H9 (cell line): ENCODE results near the gene MAPK11. TPM values are rescaled to one million over a fixed set of nuclear protein-coding genes. Genes with fewer than 3 reads are reported as not detected.

Experiments used
- DNase-seq: peaks from one replicate; pipeline ENCODE4 v3.0.0-alpha.2; 2017
- H2AFZ ChIP-seq: one replicate; pipeline ENCODE4 v1.6.1; 2013; ENCODE audit warnings: mild to moderate bottlenecking, low read length, control low read depth, moderate library complexity
- H2AK5ac ChIP-seq: 2 replicates; pipeline ENCODE4 v1.6.1; 2013; ENCODE audit warnings: low read length, control low read depth, mixed read lengths; ENCODE audit not compliant: insufficient read length
- H2BK120ac ChIP-seq: one replicate; pipeline ENCODE4 v1.6.1; 2013; ENCODE audit warnings: low read depth, mild to moderate bottlenecking, low read length, control low read depth, inconsistent platforms; ENCODE audit not compliant: poor library complexity, severe bottlenecking
- H2BK12ac ChIP-seq: 2 replicates; pipeline ENCODE4 v1.6.1; 2013; ENCODE audit warnings: low read length, control low read depth, mixed read lengths, low read depth; ENCODE audit not compliant: insufficient read length
- H2BK15ac ChIP-seq: 2 replicates; pipeline ENCODE4 v1.6.1; 2013; ENCODE audit warnings: low read depth, low read length, control low read depth
- H2BK20ac ChIP-seq: one replicate; pipeline ENCODE4 v1.6.1; 2013; ENCODE audit warnings: low read depth, mild to moderate bottlenecking, low read length, control low read depth, inconsistent platforms; ENCODE audit not compliant: poor library complexity, severe bottlenecking
- H2BK5ac ChIP-seq: 2 replicates; pipeline ENCODE4 v1.6.1; 2013; ENCODE audit warnings: low read length, control low read depth, mixed read lengths; ENCODE audit not compliant: insufficient read length
- H3K14ac ChIP-seq: 2 replicates; pipeline ENCODE4 v1.6.1; 2013; ENCODE audit warnings: low read length, control low read depth; ENCODE audit not compliant: insufficient read depth
- H3K18ac ChIP-seq: 2 replicates; pipeline ENCODE4 v1.6.1; 2013; ENCODE audit warnings: low read depth, mild to moderate bottlenecking, mixed read lengths, low read length, control low read depth; ENCODE audit not compliant: insufficient read length
- H3K23ac ChIP-seq: 2 replicates; pipeline ENCODE4 v1.6.1; 2013; ENCODE audit warnings: low read length, control low read depth, mixed read lengths, low read depth; ENCODE audit not compliant: insufficient read length
- H3K23me2 ChIP-seq: 2 replicates; pipeline ENCODE4 v1.6.1; 2013; ENCODE audit warnings: low read depth, mild to moderate bottlenecking, mixed read lengths, low read length, control low read depth; ENCODE audit not compliant: insufficient read length, poor library complexity, severe bottlenecking
- H3K27ac ChIP-seq: 2 replicates; pipeline ENCODE4 v1.5.1; 2013; ENCODE audit warnings: low read length, control low read depth, mixed read lengths, low read depth; ENCODE audit not compliant: insufficient read length
- H3K27me3 ChIP-seq: 2 replicates; pipeline ENCODE4 v1.6.1; 2013; ENCODE audit warnings: low read length, control low read depth, inconsistent platforms; ENCODE audit not compliant: insufficient read depth
- H3K4ac ChIP-seq: 2 replicates; pipeline ENCODE4 v1.6.1; 2013; ENCODE audit warnings: low read depth, mild to moderate bottlenecking, control low read depth, inconsistent platforms, low read length, moderate library complexity
- H3K4me1 ChIP-seq: 2 replicates; pipeline ENCODE4 v1.6.1; 2013; ENCODE audit warnings: low read length, control low read depth, inconsistent platforms; ENCODE audit not compliant: insufficient read depth
- H3K4me2 ChIP-seq: 2 replicates; pipeline ENCODE4 v1.6.1; 2013; ENCODE audit warnings: low read length, control low read depth, mixed read lengths; ENCODE audit not compliant: insufficient read length, insufficient read depth
- H3K56ac ChIP-seq: 2 replicates; pipeline ENCODE4 v1.6.1; 2013; ENCODE audit warnings: low read depth, mild to moderate bottlenecking, mixed read lengths, low read length, control low read depth; ENCODE audit not compliant: insufficient read length
- H3K79me1 ChIP-seq: 2 replicates; pipeline ENCODE4 v1.6.1; 2013; ENCODE audit warnings: low read depth, mild to moderate bottlenecking, moderate library complexity, low read length, control low read depth, inconsistent platforms; ENCODE audit not compliant: insufficient read depth, poor library complexity, severe bottlenecking
- H3K79me2 ChIP-seq: 2 replicates; pipeline ENCODE4 v1.6.1; 2013; ENCODE audit warnings: low read length, control low read depth, inconsistent platforms; ENCODE audit not compliant: insufficient read depth
- H3K9ac ChIP-seq: 2 replicates; pipeline ENCODE4 v1.6.1; 2013; ENCODE audit warnings: low read length, control low read depth, mixed read lengths; ENCODE audit not compliant: insufficient read length; ENCODE audit errors: extremely low read depth
- H3K9me3 ChIP-seq: one replicate; pipeline ENCODE4 v1.6.1; 2013; ENCODE audit warnings: low read depth, low read length, inconsistent platforms; ENCODE audit not compliant: control insufficient read depth
- H3T11ph ChIP-seq: one replicate; pipeline ENCODE4 v1.6.1; 2013; ENCODE audit warnings: mild to moderate bottlenecking, low read length, control low read depth, inconsistent platforms
- H4K20me1 ChIP-seq: one replicate; pipeline ENCODE4 v1.6.1; 2013; ENCODE audit not compliant: control insufficient read depth, insufficient read length, insufficient read depth
- H4K5ac ChIP-seq: 2 replicates; pipeline ENCODE4 v1.6.1; 2013; ENCODE audit warnings: low read depth, mild to moderate bottlenecking, mixed read lengths, low read length, control low read depth; ENCODE audit not compliant: insufficient read length
- H4K8ac ChIP-seq: replicated peaks from 2 replicates; pipeline ENCODE4 v1.6.1; 2013; ENCODE audit warnings: low read length, control low read depth, mixed read lengths, low read depth; ENCODE audit not compliant: insufficient read length
- H4K91ac ChIP-seq: 2 replicates; pipeline ENCODE4 v1.6.1; 2013; ENCODE audit warnings: low read depth, mild to moderate bottlenecking, moderate library complexity, mixed read lengths, low read length, control low read depth; ENCODE audit not compliant: insufficient read length
- H3K27ac Mint-ChIP-seq, 3 experiments: 2 replicates in 2 of 3; 3 replicates in 1 of 3; pipeline ENCODE4 v1.8.0; 2020 to 2021; ENCODE audit warnings: mixed read lengths in 3 of 3, mild to moderate bottlenecking in 1 of 3, moderate library complexity in 1 of 3
- H3K27me3 Mint-ChIP-seq: 2 replicates; pipeline ENCODE4 v1.8.0; 2021; ENCODE audit warnings: low read depth, mild to moderate bottlenecking, moderate library complexity, mixed read lengths
- H3K36me3 Mint-ChIP-seq, 3 experiments: 2 replicates in 2 of 3; 3 replicates in 1 of 3; pipeline ENCODE4 v1.8.0; 2020 to 2021; ENCODE audit warnings: low read depth in 3 of 3, mixed read lengths in 3 of 3; ENCODE audit not compliant: insufficient read depth in 1 of 3
- H3K4me1 Mint-ChIP-seq, 2 experiments: 2 replicates each; pipeline ENCODE4 v1.8.0; 2020; ENCODE audit warnings: mixed read lengths in 2 of 2
- H3K4me3 Mint-ChIP-seq, 2 experiments: 2 replicates in 1 of 2; 3 replicates in 1 of 2; pipeline ENCODE4 v1.8.0; 2020 to 2021; ENCODE audit warnings: mild to moderate bottlenecking in 2 of 2, mixed read lengths in 2 of 2, moderate library complexity in 1 of 2
- H3K9me3 Mint-ChIP-seq, 2 experiments: 2 replicates in 1 of 2; 3 replicates in 1 of 2; pipeline ENCODE4 v1.8.0; 2020; ENCODE audit warnings: mild to moderate bottlenecking in 2 of 2, mixed read lengths in 2 of 2, moderate library complexity in 1 of 2
- CTCF ChIP-seq: fragments of 200-600 bp; sonication (generic); conservative IDR thresholded peaks from 3 replicates; pipeline ENCODE4 v1.8.0; 2021; ENCODE audit warnings: antibody characterized with exemption, mild to moderate bottlenecking
- WGBS: extraction: QIAGEN DNeasy Blood & Tissue Kit; methylation state at CpG from one replicate; pipeline ENCODE4 v1.1.7; 2013; ENCODE audit warnings: missing lambda C conversion rate, low lambda C conversion rate, mixed read lengths; ENCODE audit not compliant: insufficient read length; ENCODE audit errors: extremely low coverage; 5-methylcytosine and 5-hydroxymethylcytosine counted together
- total RNA-seq: library from RNA; stranded (reverse); gene quantifications from 2 replicates; pipeline ENCODE4 v1.2.1, GENCODE V29; 2021

Gene MAPK11
- total RNA-seq, 1 experiment from 2014 or later: 1.5 TPM

DNA sequence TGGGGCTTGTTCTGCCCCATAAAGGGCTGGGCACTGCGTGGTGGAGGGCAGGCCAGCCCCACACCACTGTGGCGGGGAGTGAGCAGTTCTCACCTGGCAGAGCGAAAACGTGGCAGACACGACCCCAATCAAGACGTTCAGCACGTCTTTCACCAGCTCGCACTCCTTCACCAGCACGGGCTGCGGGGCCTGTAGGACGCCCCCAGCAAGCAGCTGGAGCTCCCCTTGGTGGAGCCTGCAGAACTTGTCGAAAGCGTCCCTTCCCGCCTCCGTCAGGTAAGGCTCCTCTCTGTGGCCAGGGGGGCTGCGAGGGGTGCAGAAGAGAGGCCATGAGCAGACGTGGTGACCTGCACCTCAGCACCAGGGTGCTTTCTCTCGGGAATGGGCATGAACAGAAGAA lies 37.0 kb downstream of the MAPK11 start:
- H2BK5ac ChIP-seq: no peak overlapping the region
- H3K9me3 ChIP-seq: no peaks in the 10 kb centered on the region
- H3K23ac ChIP-seq: no peak overlapping the region
- H3T11ph ChIP-seq: no peak overlapping the region
- no peak overlapping the region for H3K4me3 Mint-ChIP-seq
- H3K79me1 ChIP-seq: no peaks in the 10 kb centered on the region
- H2BK20ac ChIP-seq: no peak overlapping the region
- no peaks in the 10 kb centered on the region for H3K23me2 ChIP-seq
- H2BK12ac ChIP-seq: no peak overlapping the region
- peaks cover 6 to 8% of the 10 kb centered on the region in 2 experiments for H3K4me1 Mint-ChIP-seq
- H3K27me3 Mint-ChIP-seq: no peaks in the 10 kb centered on the region
- no peak for TF ChIP-seq CTCF
- H3K9me3 Mint-ChIP-seq: peaks cover 8 to 10% of the 10 kb centered on the region in 2 experiments; a peak in 4 of 5 replicates
- H2AK5ac ChIP-seq: no peak overlapping the region
- H3K4me1 ChIP-seq: no peaks in the 10 kb centered on the region
- no peak overlapping the region for H3K14ac ChIP-seq
- H3K4me2 ChIP-seq: no peak overlapping the region
- no peak for DNase-seq
- H2BK15ac ChIP-seq: no peak overlapping the region
- H3K79me2 ChIP-seq: no peaks in the 10 kb centered on the region; the same call in 1 of the 2 replicates
- H3K36me3 Mint-ChIP-seq: peaks cover 17 to 41% (median 26%) of the 10 kb centered on the region in 3 experiments; a peak in 6 of 7 replicates
- peaks cover 6% of the 10 kb centered on the region for H4K20me1 ChIP-seq
- H3K9ac ChIP-seq: no peak overlapping the region
- no peaks in the 10 kb centered on the region for H3K27me3 ChIP-seq
- no peak overlapping the region for H4K5ac ChIP-seq
- no peak overlapping the region for H3K56ac ChIP-seq
- H3K27ac ChIP-seq: no peak overlapping the region
- no peak overlapping the region for H3K18ac ChIP-seq
- no peak overlapping the region for H4K8ac ChIP-seq
- WGBS: no CpG with 5 or more reads among the region's 18 CpGs
- no peak overlapping the region for H2BK120ac ChIP-seq
- H4K91ac ChIP-seq: no peak overlapping the region
- H3K4ac ChIP-seq: no peak overlapping the region
- H2AFZ ChIP-seq: no peak overlapping the region
- no peak overlapping the region for H3K27ac Mint-ChIP-seq
